Endothelial cell of umbilical vein (primary cell): ENCODE data around the gene SH3RF3. TPM values are rescaled to one million over a fixed set of nuclear protein-coding genes. Genes with fewer than 3 reads are reported as not detected.

Source experiments
- BruUV-seq: library from RNA; stranded (reverse); fragments of 400-500 nt; replicated peaks from 2 replicates; lab custom pipeline; 2021; lab: Mats Ljungman, UMichigan
- CTCF ChIA-PET: fragments of 300-600, 350-600 bp; sonication (Branson Sonifier 250); formaldehyde crosslinking; loops from one replicate; lab custom pipeline; 2021; ENCODE audit warnings: antibody characterized with exemption, inconsistent platforms; lab: Charles Lee
- POLR2A ChIA-PET: fragments of 300-600, 350-600 bp; sonication (Branson Sonifier 250); formaldehyde crosslinking; loops from one replicate; lab custom pipeline; 2021; ENCODE audit warnings: antibody characterized with exemption, inconsistent platforms; lab: Charles Lee
- DNase-seq: peaks from one replicate; pipeline ENCODE4 v3.0.0-alpha.2; 2011; ENCODE audit warnings: low read depth, low spot score
- FAIRE-seq: peaks from 2 replicates; lab custom pipeline; 2011; peaks lifted over from hg19 to GRCh38; lab: Jason Lieb, UNC
- H2AFZ ChIP-seq: 2 replicates; pipeline ENCODE4 v1.6.0; 2012; ENCODE audit warnings: low read depth, low read length, control low read depth, inconsistent platforms
- H3K27ac ChIP-seq: 2 replicates; pipeline ENCODE4 v1.5.1; 2011; ENCODE audit warnings: low read depth, mild to moderate bottlenecking, control low read depth, low read length, moderate library complexity; ENCODE audit not compliant: insufficient read depth
- H3K27me3 ChIP-seq, 2 experiments: 2 replicates each; pipeline versions ENCODE4 v1.6.0 to v1.6.1; 2011; ENCODE audit warnings: low read length in 2 of 2, mixed read lengths in 1 of 2; ENCODE audit not compliant: control insufficient read depth in 2 of 2, insufficient read depth in 2 of 2
- H3K36me3 ChIP-seq, 2 experiments: 2 replicates in 1 of 2; 3 replicates in 1 of 2; pipeline ENCODE4 v1.5.1; 2011; ENCODE audit warnings: low read length in 2 of 2, mild to moderate bottlenecking in 1 of 2, moderate library complexity in 1 of 2; ENCODE audit not compliant: control insufficient read depth in 2 of 2, insufficient read depth in 2 of 2; ENCODE audit errors: extremely low read depth in 1 of 2
- H3K4me1 ChIP-seq: 3 replicates; pipeline ENCODE4 v1.5.1; 2011; ENCODE audit warnings: mild to moderate bottlenecking, low read length; ENCODE audit not compliant: control insufficient read depth, insufficient read depth; ENCODE audit errors: extremely low read depth
- H3K4me2 ChIP-seq: 2 replicates; pipeline ENCODE4 v1.6.1; 2011; ENCODE audit warnings: low read length, control low read depth, mixed read lengths; ENCODE audit not compliant: insufficient read depth
- H3K4me3 ChIP-seq, 3 experiments: fragments of 200-600 bp in 1 of 3; sonication (generic), shearing (Covaris generic) in 1 of 3; replicated peaks in 1 of 3; 2 replicates each; pipeline ENCODE4 v1.5.1; 2011 to 2016; ENCODE audit warnings: control low read depth in 3 of 3, low read length in 3 of 3, mild to moderate bottlenecking in 2 of 3, inconsistent platforms in 1 of 3, low read depth in 1 of 3, moderate library complexity in 1 of 3; ENCODE audit not compliant: insufficient read depth in 1 of 3
- H3K79me2 ChIP-seq: 2 replicates; pipeline ENCODE4 v1.6.0; 2012; ENCODE audit warnings: low read length, inconsistent platforms; ENCODE audit not compliant: control insufficient read depth, insufficient read depth
- H3K9ac ChIP-seq: replicated peaks from 2 replicates; pipeline ENCODE3; 2011; ENCODE audit warnings: low read length, control low read depth; ENCODE audit not compliant: insufficient read depth; ENCODE audit errors: extremely low read depth
- H3K9me1 ChIP-seq: replicated peaks from 3 replicates; pipeline ENCODE4 v1.6.0; 2011; ENCODE audit warnings: mild to moderate bottlenecking, low read length; ENCODE audit not compliant: control insufficient read depth, insufficient read depth; ENCODE audit errors: extremely low read depth
- H3K9me3 ChIP-seq: replicated peaks from 2 replicates; pipeline ENCODE4 v1.5.1; 2012; ENCODE audit warnings: low read length, inconsistent platforms; ENCODE audit not compliant: control insufficient read depth, insufficient read depth
- H4K20me1 ChIP-seq: replicated peaks from 2 replicates; pipeline ENCODE3; 2011; ENCODE audit warnings: mild to moderate bottlenecking, low read length; ENCODE audit not compliant: control insufficient read depth, insufficient read depth; ENCODE audit errors: extremely low read depth
- EZH2 ChIP-seq: IDR thresholded peaks from 2 replicates; pipeline ENCODE4 v1.6.1; 2012; ENCODE audit warnings: borderline replicate concordance, low read depth, mild to moderate bottlenecking, moderate library complexity, low read length, inconsistent platforms; ENCODE audit not compliant: severe bottlenecking
- FOS ChIP-seq: IDR thresholded peaks from 2 replicates; pipeline ENCODE4 v1.6.1; 2011; ENCODE audit warnings: mild to moderate bottlenecking, low read length, moderate library complexity, borderline replicate concordance; ENCODE audit not compliant: insufficient read depth
- GATA2 ChIP-seq: IDR thresholded peaks from 2 replicates; pipeline ENCODE4 v1.7.0; 2011; ENCODE audit warnings: low read depth, mild to moderate bottlenecking, moderate library complexity, mixed read lengths, low read length; ENCODE audit not compliant: insufficient read length, insufficient read depth
- JUN ChIP-seq: IDR thresholded peaks from 2 replicates; pipeline ENCODE4 v1.6.1; 2011; ENCODE audit warnings: borderline replicate concordance, low read depth; ENCODE audit not compliant: insufficient read length, insufficient read depth
- MYC ChIP-seq: IDR thresholded peaks from one replicate; pipeline ENCODE4 v1.6.1; 2011; ENCODE audit warnings: mild to moderate bottlenecking, low read depth, low read length
- POLR2A ChIP-seq: IDR thresholded peaks from 2 replicates; pipeline ENCODE4 v1.6.1; 2012; ENCODE audit warnings: low read depth, mild to moderate bottlenecking, control low read depth, low read length
- POLR2AphosphoS5 ChIP-seq: IDR thresholded peaks from 2 replicates; pipeline ENCODE4 v1.6.1; 2012; ENCODE audit warnings: low read depth, mild to moderate bottlenecking, control low read depth, low read length, moderate library complexity; ENCODE audit not compliant: insufficient read depth
- dilution Hi-C: fragments of 300-500 bp; cut with MboI; formaldehyde crosslinking; loops from one replicate; pipeline ENCODE4 v1.15.0; 2019; ENCODE audit warnings: low sequenced_read_pairs; ENCODE audit not compliant: extremely low pct_ligation_motif_present
- intact Hi-C: fragments of 100-400 bp; cut with micrococcal nuclease; formaldehyde crosslinking; loops from one replicate; pipeline ENCODE4 v1.10.0; 2022
- polyA plus RNA-seq, 4 experiments: library from polyadenylated mRNA; depleted of rRNA in 3 of 4; stranded (reverse) in 3 of 4; unstranded in 1 of 4; fragments of >200 nt; gene quantifications; 2 replicates each; pipeline versions ENCODE4 v1.2.1 to v1.2.3, GENCODE V29; 2011 to 2012; ENCODE audit warnings: missing spikeins in 1 of 4
- total RNA-seq: library from RNA; stranded (reverse); gene quantifications from 2 replicates; pipeline ENCODE4 v1.2.3, GENCODE V29; 2021
- TF ChIP-seq, protein P1 (sequence below): IDR thresholded peaks from 2 replicates; pipeline ENCODE4 v1.6.1; 2011; ENCODE audit not compliant: insufficient read depth, insufficient read length
- TF ChIP-seq, protein P2 (sequence below), 2 donors: IDR thresholded peaks; 1 replicate in 1 of 2; 2 replicates in 1 of 2; pipeline ENCODE4 v1.5.1; 2011; ENCODE audit warnings: low read length in 2 of 2, mild to moderate bottlenecking in 2 of 2, moderate library complexity in 2 of 2, control low read depth in 1 of 2, inconsistent platforms in 1 of 2, low read depth in 1 of 2; ENCODE audit not compliant: insufficient read depth in 1 of 2; ENCODE audit errors: extremely low read depth in 1 of 2

Gene SH3RF3
- total and polyA plus RNA-seq, 2 donors (not counting 3 experiments of a cell fraction or from before 2014, with no cell fraction given): 3.8 to 14.7 TPM

DNA sequence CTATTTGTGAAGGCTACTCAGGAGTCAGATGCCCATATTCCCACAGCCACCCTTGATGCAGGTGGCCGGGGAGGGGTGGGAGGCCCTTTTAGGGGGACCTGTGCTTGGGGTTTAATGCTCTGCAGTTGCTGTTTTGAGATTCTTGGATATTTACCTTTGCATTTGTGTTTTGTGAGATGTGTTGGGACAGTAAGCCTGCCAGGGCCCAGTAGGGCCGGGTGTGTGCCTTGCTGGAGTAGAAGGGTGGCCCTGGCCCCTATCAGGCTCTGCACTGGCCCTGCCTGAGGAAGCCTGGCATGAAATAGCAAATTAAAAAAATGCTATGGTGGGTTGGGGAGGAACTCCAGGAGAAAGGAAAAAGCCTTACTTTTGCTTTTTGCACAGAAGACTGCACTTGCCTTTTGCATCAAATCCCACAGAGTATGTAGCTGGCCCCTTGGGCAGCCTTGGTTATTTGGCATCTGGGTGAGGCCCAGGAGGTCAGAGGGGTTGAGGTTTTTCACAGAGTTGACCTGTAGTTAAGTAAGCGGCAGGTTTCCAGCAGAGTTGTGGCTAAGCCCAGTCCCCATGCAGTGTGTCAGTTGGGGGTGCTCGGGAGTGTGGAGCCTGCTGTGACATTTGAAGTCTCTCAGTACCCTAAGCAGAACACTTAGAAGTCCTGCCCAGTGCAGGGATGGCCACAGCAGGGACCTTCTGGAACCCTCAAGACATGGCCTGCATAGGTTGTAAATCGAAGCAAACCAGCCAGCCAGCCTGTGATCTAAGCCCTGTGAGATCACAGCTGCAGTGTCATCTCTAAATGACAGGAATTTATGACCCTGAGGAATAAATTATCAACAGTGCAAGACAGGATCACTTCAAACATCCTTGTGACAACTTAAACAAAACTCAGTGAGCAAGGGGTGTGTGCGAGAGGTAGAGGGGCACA is 68.8 kb downstream of the SH3RF3 start:
- CTCF ChIA-PET: no interaction called here
- dilution Hi-C loops (no loop called here), intact Hi-C loops (no loop called here)
- H3K27ac ChIP-seq: no peak overlapping the region
- H3K9ac ChIP-seq: no peak overlapping the region
- no peaks in the 10 kb centered on the region for H3K9me3 ChIP-seq
- no peaks in the 10 kb centered on the region for H3K4me1 ChIP-seq
- H3K36me3 ChIP-seq: no peaks in the 10 kb centered on the region
- BruUV-seq: no TSS peak
- DNase-seq: no peak
- POLR2A ChIA-PET: no interaction called here
- no peak overlapping the region for H2AFZ ChIP-seq
- TF ChIP-seq JUN (no peak), FOS (no peak), POLR2AphosphoS5 (no peak), GATA2 (no peak), MYC (no peak), POLR2A (no peak), EZH2 (no peak)
- TF ChIP-seq, protein P1, sequence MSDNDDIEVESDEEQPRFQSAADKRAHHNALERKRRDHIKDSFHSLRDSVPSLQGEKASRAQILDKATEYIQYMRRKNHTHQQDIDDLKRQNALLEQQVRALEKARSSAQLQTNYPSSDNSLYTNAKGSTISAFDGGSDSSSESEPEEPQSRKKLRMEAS: no peak
- TF ChIP-seq, protein P2, sequence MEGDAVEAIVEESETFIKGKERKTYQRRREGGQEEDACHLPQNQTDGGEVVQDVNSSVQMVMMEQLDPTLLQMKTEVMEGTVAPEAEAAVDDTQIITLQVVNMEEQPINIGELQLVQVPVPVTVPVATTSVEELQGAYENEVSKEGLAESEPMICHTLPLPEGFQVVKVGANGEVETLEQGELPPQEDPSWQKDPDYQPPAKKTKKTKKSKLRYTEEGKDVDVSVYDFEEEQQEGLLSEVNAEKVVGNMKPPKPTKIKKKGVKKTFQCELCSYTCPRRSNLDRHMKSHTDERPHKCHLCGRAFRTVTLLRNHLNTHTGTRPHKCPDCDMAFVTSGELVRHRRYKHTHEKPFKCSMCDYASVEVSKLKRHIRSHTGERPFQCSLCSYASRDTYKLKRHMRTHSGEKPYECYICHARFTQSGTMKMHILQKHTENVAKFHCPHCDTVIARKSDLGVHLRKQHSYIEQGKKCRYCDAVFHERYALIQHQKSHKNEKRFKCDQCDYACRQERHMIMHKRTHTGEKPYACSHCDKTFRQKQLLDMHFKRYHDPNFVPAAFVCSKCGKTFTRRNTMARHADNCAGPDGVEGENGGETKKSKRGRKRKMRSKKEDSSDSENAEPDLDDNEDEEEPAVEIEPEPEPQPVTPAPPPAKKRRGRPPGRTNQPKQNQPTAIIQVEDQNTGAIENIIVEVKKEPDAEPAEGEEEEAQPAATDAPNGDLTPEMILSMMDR (IDR thresholded peaks at IDR 0.05; ENCODE audit: extremely low read depth in 1 of 2, insufficient read depth in 1 of 2, low read depth in 1 of 2, low read length in 2 of 2): no peak
- H3K27me3 ChIP-seq: no peaks in the 10 kb centered on the region
- FAIRE-seq: no peak
- H3K4me3 ChIP-seq: no peak overlapping the region
- H3K79me2 ChIP-seq: peaks cover 2% of the 10 kb centered on the region
- no peaks in the 10 kb centered on the region for H3K9me1 ChIP-seq
- no peaks in the 10 kb centered on the region for H4K20me1 ChIP-seq
- no peak overlapping the region for H3K4me2 ChIP-seq
